Endometrial microvascular endothelial cells (primary cell): ENCODE results near the gene D2HGDH. TPM values are rescaled to one million over a fixed set of nuclear protein-coding genes. Genes with fewer than 3 reads are reported as not detected.

Experiments
- in situ Hi-C: cut with HindIII; loops from 2 replicates; pipeline ENCODE4 v1.10.0; 2017; ENCODE audit warnings: low sequenced_read_pairs, low pct_unique_long_range_greater_than_20kb; ENCODE audit errors: inconsistent ontology term
- total RNA-seq: library from RNA; depleted of rRNA; stranded (reverse); fragments of >200 nt; gene quantifications from one replicate; pipeline ENCODE4 v1.2.3, GENCODE V29; 2015; ENCODE audit errors: inconsistent ontology term

The D2HGDH gene
- total RNA-seq, 1 donor from 2014 or later: 10.9 TPM

DNA sequence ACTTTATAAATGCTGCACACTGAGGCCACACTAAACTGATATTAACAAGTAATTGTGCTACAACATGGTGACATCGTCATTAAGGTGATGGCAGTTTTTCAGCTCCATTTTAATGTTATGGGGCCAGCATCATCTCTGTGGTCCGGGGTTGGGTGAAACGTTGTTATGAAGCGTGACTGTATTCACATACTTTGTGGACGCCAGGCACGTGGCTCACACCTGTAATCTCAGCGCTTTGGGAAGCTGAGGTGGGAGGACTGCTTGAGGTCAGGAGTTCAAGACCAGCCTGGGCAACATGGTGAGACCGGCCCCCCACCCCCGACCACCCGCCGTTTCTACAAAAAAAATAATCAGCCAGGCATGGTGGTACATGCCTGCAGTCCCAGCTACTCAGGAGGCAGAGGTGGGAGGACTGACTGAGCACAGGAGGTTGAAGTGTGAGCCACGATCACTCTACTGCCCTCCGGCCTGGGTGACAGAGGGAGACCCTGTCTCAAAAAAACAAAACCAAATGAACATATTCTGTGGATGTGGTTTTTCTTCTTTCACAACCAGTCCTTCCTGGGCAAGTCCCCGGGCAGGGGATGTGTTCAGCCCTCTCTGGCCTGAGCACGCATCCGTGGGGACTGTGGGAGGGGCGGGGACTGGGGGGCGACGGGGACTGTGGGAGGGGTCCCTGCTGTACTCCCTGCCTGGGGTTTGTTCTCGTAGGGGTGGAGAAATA, 29.3 kb downstream of the D2HGDH start:
- in situ Hi-C loops: no loop called here

DNA sequence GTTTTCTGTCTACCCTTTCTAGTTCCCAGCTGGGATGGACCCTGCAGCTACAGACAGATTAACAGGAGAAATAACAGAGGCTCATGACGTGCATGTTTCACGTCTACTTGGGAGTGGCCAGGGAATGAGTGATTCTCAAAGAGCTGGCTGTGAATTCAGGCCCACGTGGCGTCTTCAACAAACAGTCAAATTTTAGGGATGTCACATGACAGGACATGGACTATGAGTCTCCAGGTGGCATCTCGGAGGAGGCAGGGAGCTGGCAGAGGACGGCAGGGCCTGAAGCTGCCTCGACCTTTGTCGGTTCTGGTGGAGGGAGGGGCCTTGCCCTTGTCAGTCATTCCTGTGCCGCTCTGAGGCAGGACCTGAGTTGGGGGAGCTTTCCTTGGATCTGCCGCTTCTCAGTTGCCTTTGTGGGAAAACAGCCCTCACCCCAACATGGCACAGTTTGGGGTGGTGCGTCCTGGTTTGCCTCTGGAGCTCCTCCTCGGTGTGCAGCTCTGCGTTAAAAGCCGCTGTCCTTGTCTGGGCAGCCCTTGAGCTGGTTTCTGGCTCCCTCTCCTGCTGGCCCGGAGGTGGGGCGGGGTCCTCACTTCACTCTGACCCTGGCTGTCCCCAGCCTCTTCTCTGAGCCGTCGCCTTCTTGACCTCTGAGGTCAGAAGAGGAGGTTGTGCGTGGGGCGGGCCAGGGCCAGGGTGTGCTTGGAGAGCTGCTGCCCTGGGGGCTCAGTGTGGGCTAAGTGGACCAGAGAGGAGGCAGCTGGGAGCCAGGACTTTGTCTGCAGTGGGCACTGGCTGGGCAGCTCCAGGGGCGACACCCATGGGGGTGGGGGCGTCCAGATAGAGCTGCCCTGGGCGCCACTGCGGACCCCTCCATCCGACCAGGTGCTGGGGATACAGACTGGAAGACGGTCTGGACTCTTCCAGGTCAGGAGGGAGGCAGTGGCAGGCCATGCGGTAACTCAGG, 30.1 kb downstream of the D2HGDH start:
- in situ Hi-C loops: no loop called here

DNA sequence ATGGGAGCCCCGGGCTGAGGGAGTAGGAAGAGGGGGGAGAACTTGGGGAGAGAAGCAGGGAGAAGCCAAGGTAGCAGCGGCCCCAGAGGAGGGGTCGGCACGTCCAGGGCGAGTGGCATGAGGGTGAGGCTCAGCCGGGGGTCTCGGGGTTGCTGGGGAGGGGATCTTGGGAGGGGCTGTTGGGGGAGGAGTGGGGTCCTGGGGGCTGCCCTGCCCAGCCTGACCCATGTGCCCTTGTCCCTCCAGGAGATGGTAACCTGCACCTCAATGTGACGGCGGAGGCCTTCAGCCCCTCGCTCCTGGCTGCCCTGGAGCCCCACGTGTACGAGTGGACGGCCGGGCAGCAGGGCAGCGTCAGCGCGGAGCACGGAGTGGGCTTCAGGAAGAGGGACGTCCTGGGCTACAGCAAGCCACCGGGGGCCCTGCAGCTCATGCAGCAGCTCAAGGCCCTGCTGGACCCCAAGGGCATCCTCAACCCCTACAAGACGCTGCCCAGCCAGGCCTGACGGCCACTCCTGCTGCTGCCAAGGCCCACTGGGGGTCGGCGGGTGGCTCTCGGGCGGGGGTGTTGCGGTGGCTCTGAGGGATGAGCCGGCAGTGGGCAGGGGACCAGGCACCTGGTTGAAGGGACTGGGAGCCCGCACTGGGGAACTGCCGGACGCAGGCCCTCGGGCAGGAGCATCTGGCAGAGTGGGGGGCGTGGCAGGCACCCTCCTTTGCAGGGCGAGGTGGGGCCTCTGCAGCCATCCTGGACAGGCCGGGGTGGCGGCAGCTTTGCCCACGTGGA, 33.2 kb downstream of the D2HGDH start:
- in situ Hi-C loops: no loop called here

DNA sequence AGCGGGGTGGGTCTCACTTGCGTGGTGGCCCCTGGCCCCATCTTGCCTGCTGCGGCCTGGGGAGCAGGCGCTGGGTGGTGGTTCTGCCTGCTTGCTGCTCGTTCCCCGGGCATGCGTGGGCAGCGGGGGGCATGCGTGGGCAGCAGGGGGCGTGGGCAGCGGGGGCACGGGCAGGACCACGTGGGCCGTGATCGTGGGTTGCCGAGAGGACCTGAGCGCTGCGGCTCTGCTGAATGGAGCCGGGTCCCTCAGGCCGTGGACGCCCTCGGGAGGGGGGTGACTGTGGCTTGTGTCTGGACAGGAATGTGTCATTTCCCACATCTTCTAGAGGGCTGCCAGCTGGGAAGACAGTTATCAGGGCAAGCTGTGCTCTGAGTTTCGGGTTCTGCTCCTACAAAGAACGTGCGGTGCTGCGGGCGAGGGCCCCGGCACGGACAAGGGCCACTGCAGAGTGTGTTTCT, 33.9 kb downstream of the D2HGDH start:
- in situ Hi-C loops: no loop called here

DNA sequence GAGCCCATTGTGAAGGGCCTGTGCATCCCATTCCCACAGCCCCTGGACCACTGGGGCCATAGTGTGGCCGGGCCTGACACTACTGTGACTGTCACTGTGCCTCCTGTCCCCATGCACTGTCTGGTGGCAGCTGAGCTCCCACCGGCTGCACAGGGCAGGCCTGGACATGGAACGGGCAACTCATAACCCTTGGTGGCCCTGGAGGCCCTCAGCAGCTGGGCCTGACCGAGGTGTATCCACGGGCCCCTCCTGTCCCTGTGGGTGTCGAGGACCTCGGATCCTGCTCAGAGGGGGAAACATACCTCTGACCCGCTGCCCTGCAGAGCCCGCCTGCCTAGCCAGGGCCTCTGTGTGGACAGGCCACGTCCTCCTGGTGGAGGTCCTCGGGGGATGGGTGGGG, 34.4 kb downstream of the D2HGDH start:
- in situ Hi-C loops: no loop called here

DNA sequence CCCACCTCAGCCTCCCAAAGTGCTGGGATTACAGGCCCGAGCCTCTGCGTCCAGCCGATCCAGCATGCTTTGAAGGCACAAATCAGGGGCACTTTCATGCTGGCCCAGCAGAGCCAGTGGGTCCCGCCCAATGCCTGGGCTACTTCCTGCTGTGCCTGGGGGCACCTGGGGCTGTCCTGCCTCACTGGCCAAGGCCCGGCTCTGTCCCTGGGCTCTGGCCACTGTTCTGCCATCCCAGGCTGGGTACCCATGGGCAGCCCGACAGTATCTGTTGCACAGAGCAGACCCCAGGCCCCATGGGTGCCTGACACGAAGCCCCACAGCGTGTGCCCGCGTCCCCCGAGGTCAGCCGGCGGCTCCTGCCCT, 35.4 kb downstream of the D2HGDH start:
- in situ Hi-C loops: no loop called here

DNA sequence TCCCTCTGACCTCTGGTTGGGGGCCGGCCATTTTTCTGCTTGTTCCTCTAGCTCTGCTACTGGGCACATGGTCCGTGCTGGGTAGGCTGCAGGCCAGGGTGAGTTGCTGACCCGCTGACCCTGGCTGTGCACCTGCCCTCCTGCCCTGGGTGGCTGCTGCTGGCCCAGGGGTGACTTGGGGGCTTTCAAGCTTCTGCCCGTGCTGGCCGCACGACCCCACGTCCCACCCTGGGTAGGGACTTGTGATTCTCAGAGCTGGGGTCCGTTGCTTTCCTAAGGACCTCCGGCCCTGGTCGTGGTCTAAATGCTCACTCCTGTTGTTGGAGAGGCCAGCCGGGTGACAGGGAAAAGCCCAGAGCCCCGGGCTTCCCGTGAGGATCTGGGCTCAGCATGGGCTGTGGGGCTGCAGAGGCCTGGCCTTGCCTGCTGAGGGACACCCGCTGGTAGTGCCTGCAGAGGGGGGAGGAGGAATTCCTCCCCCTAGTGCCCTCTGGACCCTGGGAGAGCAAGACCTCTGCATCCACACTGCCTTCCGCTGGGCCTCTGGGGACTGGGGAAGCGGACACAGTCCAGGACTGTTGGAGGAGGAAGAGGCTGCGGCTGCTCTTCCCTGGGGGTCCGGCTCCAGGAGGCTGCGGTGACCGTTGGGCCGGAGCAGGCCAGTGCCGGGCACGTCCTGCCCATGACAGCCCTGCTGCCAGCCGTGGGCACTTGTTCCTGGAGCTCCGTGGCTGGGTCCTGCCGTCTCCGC, 35.9 kb downstream of the D2HGDH start:
- in situ Hi-C loops: no loop called here

DNA sequence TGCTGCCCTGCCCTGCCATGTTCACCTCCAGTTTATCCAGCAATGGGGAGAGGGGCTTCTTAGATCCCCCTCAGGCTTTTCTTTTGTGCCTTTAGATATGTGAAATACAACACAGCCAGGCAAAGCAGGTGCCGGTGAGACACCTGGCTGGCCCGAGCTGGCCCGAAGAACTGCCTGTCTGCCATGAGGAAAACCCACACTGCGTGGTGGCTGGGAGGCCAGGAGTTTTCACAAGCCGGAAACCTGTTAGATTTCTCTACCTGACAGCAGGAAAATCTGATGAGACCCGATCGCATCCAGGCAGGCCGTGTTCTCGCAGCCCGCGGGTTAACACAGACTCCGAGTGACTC, 36.5 kb downstream of the D2HGDH start:
- in situ Hi-C loops: no loop called here

DNA sequence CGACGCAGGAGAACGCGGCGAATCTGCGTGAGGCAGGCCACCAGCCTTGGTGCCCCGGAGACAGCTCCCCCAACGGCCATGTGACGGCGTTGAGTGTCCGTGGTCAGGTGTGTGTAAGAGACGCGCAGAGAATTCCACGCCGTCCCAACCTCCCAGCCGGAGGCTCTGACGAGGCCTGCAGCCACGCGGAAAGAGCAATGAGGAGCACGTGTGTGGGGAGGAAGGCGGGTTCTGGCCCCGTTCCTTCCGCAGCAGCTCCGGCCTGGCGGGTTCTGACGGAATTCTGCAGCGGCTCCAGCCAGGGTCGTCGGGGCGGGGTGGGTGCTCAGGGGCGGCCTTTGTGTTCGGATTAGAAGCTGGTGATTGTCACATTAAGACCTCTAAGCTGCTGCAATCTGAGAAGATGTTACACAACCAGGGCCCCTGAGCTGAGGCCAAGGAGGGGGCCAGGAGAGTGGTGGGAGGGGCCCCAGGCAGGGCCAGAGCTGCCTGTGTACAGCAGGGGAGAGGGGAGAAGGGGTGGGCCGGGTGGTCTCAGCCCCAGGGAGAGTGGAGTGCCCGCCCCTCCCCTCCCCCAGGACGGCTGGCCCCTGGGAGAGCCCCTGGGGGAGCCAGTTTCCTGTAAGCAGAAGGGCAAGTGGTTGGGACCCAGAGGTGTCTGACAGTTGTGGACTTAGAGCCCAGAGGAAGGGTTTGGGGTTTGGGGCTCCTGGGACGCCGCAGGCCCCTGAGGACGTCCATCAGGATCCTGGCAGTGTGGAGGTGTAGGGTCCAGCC, 37.0 kb downstream of the D2HGDH start:
- in situ Hi-C loops: no loop called here

DNA sequence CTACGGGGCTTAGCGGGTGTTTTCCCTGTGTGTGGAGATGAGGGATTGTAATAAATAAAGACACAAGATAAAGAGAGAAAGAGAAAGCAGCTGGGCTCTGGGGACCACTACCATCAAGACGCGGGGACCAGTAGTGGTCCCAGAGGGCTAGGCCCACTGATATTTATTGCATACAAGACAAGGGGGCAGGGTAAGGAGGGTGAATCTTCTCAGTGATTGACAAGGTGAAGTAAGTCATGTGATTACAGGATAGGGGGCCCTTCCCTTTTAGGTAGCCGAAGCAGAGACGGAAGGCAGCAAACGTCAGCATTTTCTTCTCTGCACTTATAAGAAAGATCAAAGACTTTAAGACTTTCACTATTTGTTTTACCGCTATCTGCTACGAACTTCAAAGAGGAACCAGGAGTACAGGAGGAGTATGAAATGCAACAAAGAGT, 37.7 kb downstream of the D2HGDH start:
- in situ Hi-C loops: no loop called here

DNA sequence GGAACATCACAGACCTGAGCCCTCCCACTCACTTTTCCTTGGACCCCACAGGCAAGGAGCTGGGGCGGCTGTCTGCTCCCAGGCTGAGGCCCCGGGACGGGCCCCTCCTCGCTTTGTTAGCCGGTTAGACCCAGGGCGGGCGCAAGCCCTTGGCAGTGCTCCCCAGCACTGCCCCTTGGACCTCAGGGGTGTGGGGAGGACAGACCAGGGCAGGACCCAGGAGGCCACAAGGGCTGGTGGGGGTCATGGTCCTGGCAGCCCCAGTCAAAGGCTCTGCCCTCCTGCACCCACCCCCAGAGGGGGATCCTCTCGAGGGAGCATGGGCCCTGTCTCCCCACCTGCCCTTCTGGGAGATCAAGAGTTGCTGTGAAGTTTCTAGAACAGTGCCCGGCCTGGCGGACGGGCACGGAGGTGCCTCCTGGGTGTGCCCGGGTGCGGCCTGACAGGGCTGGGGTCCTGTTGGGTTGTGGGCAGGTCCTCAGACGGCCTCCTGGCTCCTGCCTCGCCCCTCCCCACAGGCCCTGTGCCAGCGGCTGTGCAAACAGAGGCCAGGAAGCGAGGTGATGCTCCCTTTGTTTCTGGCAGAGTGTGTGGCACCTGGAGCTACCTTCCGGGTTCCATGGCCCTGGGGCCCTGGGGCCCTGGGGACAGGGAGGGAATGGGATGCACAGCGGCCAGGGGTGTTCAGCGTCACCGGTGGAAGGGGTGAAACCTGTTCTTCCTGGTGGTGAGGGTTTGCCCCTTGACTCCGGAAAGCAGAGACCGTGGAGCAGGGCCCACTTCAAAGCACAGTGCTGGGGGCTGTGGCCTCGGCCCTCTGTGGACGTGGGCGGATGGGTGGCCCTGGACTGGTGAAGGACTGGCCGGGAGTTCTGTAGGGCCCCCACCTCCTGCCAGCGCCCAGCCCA, 39.3 kb downstream of the D2HGDH start:
- in situ Hi-C loops: no loop called here

DNA sequence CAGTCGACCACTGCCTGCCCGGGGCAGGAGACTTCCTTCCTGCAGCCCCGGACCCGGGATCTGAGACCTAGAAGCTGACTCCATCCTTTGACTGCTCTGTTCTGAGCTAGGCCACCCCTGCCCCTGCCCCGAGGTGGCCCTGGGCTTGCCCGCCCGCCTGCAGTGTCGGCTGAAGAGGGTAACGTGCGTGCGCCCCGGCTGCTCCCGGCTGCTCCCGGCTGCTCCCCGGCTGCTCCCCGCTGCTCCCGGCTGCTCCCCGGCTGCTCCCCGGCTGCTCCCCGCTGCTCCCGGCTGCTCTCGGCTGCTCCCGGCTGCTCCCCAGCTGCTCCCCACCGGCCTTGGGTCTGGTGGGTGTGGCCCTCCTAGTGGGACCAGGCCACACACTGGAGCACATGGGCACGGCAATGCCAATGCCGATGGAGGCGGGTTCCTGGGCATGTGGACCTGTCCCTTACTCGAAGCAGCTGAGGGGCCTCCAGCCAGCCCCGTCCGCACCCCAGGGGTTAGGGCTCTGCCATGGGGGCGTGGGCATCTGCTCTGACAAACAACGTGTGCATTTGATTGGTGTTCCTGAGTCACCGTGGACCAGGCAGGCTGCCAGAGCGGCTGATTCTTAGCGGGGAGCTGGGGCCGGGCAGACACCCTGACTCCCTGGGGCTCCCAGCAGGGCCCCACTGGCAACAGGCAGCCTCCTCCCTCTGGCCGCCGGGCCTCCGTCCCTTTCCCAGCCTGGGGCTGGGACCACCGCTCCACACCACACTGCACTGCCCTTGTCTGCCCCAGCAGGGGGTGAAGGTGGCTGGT, 40.2 kb downstream of the D2HGDH start:
- in situ Hi-C loops: no loop called here

DNA sequence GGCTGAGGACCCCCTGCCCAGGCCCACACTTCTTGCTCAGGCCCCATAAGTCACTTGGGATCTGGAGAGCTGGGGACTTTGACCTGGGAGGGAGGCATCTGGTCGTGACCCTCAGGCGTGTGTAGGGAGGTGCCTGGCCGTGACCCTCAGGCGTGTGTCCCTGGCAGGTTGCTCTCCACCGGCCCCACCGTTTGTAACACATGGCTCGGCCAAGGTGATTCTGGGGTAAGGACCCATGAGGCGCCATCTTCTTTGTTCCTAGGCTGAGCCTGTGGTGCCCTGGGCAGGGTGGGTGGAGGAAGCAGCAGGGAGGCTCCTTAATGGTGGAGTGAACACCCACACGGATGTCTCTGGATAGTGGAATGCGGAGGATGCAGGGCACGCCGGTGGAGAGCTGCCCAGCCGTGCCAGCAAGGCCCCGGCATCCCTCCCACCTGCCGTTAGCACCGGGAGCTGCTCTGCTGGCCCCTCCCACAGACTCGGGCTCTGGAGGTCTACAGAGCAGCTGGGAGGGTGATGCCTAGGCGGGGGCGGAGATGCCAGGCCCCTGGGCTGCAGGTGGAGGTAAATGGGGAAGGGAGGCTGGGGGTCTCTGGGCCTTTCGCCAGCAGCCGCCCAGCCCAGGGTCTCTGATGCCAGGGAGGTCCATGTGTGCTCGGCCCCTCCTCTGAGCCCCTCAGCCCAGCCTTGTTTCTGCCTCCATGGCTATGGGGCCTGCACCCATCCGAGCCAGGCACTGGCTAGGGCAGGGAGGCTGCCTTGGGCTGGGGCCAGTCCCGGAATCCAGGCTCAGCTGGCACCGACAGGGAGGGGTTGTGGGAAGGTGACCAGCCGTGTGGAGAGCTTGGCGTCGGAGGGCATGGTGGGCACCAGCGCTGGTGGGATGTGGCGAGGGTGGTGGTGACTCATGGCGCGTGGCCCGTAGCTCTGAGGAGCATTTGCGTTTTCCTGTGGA, 41.1 kb downstream of the D2HGDH start:
- in situ Hi-C loops: no loop called here

DNA sequence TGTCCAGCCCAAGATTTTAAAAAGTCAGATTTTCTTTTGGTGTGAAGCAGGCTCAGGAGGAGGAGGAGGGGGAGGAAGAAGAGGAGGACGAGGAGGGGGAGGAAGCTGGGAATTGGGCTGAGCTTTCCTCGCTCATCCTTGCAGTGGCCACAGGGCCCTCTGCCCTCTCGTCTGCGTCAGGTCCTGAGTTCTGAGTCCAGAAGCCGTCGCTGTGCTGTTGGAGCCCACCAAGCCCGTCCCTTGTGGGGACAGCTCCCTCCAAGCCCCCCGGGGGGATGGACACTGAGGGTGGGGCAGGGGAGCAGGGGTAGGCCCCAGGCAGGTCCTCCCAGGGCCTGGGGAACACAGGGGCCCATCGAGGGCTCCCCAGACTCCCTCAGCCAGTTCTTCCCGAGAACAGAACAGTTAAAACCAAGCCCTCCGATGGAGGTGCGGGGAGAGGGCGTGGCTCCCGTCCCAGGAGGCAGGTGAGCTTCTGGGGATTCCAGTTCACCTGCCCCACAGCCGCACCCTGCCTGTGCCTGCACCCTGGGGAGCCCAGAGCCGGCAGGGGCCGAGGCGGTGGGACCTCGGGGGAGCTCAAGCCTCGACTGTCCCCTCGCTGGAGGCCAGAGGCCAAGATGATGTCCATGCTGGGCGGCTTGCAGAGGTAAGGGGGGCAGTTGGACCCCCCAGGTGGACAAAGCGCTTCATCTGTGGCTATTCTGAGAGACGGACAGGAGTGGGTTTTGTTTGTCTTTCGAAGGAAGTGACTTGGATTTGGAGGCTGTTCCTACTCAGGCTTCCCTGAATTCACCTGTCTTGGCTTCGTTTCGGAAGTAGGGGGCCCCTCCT, 42.1 kb downstream of the D2HGDH start, which contains the start of gene GAL3ST2:
TSS of gene GAL3ST2 (plus strand) at position 487 of the 834 bp plus-strand sequence. CDS start at position 621, 134 bp downstream.
- in situ Hi-C loops: no loop called here
